GM21619 (cell line): ENCODE measurements around the gene HPSE2.
"Not testable (repeated sequence)": the region's sequence is repeated elsewhere in the genome, so short reads cannot be mapped to it uniquely, and the experiment has no call there.

Experiments used
- ATAC-seq: cut with Tn5 transposase; IDR thresholded peaks from one replicate; pipeline ENCODE4 v1.9.1; 2021; ENCODE audit not compliant: unreplicated experiment

The HPSE2 gene

DNA sequence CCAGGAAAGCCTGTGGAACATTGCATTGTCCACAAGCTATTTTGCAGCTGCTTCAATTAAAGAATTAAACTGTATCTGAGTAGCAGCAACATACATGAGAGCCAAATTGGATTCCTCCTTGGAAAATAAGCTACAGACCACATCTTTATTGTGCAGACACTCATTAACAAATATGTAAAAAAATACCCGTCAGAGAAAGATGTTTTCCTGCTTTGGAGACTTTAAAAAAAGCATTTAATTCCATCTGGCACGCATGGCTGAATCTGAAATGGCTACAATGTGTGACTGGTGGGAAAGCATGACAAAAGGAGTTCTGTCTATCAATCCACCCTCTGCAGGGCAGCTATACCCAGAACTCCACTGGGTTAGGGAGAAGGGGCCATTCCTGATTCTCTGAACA, 715.8 kb downstream of the HPSE2 start:
- ATAC-seq: no peak

- ATAC-seq: no peak
Measured at GRCh38 chr10:98517672-98518071, 718.0 kb downstream of the HPSE2 start.

GRCh38 chr10:98516352-98516751, 719.3 kb downstream of the HPSE2 start:
- no peak for ATAC-seq

GRCh38 chr10:98513704-98514103, 721.9 kb downstream of the HPSE2 start:
- ATAC-seq: no peak

DNA sequence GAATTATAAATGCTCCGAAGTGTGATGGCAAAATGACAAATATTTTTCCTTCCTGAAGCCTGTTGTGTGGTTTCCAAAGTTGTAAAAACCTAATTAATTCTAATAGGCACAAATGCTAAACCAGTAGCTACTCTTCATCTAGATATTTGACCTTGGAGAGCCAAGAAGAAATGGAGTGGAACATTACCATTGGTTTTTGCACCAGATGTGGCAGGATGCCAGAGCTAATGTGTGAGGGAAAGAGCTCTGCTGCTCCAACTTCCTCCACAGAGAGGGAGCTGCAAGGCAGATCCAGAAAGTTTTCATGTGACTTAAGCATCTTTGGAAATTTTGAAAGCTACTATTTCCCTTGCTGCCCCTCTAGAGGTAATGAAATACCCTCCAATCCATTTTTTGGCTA, 723.8 kb downstream of the HPSE2 start:
- ATAC-seq: no peak

- no peak for ATAC-seq
Measured at GRCh38 chr10:98510412-98510995, 725.1 kb downstream of the HPSE2 start.

- no peak for ATAC-seq
Measured at GRCh38 chr10:98509745-98510144, 725.9 kb downstream of the HPSE2 start.

DNA sequence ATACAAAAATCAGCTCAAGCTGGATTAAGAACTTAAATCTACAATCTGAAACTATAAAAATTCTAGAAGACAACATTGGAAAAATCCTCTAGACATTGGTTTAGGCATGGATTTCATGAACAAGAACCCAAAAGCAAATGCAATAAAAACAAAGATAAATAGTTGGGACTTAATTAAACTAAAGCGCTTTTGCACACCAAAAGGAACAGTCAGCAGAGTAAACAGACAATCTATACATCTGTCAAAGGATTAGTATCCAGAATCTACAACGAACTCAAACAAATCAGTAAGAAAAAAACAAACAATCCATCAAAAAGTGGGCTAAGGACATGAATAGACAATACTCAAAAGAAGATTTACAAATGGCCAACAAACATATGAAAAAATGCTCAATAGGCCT, 733.1 kb downstream of the HPSE2 start:
- ATAC-seq: not testable (repeated sequence)

- ATAC-seq: peak; percentile 62
Measured at GRCh38 chr10:98492763-98493162, 742.9 kb downstream of the HPSE2 start.

DNA sequence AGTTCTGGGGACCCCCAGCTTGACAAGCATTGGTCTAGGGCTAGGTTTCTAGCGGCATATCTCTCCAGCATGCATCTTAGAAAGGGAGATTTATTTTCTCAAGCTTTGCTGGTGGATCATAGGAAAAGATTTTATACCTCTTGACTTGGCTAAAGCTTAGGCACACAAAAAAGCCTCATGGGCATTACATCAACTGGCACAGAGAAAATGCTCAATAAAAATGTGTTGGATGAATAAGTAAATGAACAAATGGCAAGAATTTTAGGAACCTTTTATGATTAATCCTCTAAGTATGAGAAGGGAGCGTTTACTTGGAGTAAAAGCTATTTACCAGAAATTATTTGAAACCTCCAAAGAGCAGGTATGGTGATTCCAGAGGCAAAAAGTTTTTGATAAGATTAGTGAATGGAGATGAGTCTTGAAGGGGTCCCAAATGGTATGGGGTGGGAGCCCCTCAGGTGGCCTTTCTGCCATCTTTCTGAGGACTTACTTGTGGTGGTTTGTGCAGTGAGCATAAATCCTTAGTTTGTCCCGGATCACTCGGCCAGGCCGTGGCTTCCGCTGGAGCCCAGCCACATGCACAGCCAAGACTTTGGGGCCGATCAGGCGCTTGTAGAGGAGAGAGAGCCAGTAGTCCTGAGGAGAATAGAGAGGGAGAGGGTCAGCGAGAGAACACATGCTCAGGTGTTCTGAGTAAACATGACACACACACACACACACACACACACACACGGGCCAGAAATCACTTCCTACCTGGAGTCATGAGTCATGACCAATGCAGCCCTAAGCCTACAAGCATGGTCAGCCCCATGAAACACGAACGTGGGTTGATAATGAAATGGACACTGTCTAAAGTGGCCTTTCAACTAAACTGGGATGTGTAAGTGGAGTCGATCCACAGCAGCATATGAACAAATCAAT, 745.8 kb downstream of the HPSE2 start:
- ATAC-seq: no peak

- ATAC-seq: no peak
Measured at GRCh38 chr10:98488669-98489430, 746.8 kb downstream of the HPSE2 start.

GRCh38 chr10:98487649-98488048, 748.0 kb downstream of the HPSE2 start:
- ATAC-seq: no peak

DNA sequence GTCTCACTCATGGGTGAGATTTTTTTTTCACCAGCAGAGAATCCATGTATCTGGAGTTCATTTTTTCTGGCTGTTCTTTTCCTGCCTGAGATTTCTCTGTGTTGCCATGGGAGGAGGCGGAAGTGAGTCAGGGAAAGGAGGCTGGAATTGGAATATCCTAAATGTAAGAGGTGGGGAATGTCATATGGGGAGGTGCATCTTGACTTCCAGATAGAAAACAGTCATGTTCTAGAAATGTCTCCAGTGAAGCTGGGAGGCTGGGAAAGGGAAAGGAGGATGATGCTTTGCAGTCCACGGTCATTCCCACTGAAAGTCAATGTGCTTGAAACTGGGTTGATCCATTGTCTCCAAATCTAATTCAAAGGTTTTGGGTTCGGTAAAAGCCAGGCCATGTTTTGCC, 749.2 kb downstream of the HPSE2 start:
- no peak for ATAC-seq

DNA sequence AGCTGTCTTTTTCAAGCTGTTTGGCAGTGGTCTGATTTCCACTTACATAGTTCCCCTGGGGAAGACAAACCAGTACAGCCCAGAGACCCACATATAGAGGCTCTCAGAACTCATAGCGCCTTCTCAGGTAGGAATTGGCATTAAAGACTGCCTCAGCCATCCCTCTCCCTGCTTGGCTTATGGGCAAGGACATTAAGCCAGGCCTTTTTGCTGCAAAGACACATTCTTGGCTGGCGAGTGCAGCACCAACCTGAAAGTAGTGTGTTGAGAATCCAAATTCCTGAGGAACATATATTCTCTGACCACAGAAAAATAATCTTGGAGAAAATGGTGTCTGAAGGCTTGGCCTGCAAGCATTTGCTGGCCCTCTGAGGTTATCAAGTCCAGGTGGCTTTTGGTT, 749.7 kb downstream of the HPSE2 start:
- ATAC-seq: no peak

DNA sequence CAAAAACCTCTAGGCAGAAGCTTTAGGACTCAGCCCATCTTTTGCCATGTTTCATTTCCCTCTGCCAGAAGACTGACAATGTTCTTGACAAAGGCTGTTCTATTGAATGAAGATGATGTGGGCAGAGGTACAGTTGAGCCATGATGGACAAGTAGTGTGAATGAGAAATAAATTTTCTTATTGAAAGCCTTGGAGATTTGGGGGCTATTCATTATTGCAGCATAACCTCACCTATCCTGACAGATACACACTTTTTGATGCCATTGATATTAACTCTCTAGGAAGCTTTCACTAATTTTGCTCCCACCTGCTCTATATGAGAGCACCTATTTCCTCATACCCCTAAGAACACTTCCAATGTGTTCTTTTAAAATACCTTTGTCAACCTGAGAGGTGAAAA, 752.0 kb downstream of the HPSE2 start:
- no peak for ATAC-seq

- ATAC-seq: no peak
Measured at GRCh38 chr10:98482096-98482495, 753.6 kb downstream of the HPSE2 start.

- ATAC-seq: no peak
Measured at GRCh38 chr10:98481404-98481945, 754.2 kb downstream of the HPSE2 start.

GRCh38 chr10:98478430-98479222, 757.0 kb downstream of the HPSE2 start:
- no peak for ATAC-seq

DNA sequence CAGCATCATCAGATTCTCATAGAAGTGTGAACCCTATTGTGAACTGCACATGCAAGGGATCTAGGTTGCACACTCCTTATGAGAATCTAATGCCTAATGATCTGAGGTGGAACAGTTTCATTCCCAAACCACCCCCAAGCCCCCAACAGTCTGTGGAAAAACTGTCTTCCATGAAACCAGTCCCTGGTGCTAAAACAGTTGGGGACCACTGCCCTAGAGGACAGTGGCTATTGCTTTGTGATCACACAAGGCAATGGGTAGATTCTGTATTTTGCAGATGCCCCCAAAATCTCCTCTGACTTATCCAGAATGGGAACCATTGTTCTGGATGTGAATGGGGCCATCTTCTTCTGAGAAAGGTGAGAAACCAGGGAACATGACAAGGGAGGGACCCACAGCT, 757.8 kb downstream of the HPSE2 start:
- no peak for ATAC-seq

DNA sequence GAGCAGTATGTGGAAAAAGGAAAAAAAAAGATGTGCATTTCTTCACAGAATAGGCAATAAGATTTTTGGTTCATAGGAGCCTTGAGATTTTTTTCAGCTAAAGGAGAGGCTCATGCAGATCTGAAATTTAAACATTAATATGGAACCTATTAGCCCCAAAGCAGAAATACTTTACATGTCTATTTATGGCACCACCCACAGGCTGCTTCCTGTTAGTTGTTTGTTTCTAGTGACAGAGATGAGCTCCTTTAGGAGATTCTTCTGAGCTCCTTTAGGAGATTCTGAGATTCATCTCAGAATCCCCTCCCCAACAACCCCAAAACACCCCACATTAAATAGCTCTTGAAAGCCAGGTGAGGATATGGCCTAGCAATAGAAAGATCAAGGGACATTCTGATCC, 761.0 kb downstream of the HPSE2 start:
- peak; percentile 81 for ATAC-seq

DNA sequence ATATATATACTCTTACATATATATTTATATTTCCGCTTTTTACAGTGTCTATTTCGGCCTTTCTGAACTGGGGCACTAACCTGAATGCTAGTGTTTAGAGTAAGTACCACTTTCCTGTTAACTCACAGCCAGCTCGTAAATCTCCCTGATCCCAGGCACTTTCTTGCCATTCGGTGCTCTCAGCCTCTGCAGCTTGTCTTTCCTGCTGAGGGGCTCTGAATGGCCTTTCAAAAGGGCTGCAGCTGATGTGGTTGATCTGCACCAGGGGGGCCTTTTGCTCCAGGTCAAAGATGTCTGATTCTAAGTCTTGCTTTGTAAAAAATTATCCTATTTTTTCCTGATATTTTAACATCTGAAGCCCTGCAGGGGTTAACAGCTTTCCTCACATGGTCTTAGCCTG, 763.5 kb downstream of the HPSE2 start:
- no peak for ATAC-seq
